ENCODE results near the gene ALG1. TPM values are rescaled to one million over a fixed set of nuclear protein-coding genes. Genes with fewer than 3 reads are reported as not detected.

The ALG1 gene
- total and polyA plus RNA-seq, 2 of the 13 experiments (the other 11 are each of a cell fraction or from before 2014, with no cell fraction given) = 43.3 to 75.6 TPM

DNA sequence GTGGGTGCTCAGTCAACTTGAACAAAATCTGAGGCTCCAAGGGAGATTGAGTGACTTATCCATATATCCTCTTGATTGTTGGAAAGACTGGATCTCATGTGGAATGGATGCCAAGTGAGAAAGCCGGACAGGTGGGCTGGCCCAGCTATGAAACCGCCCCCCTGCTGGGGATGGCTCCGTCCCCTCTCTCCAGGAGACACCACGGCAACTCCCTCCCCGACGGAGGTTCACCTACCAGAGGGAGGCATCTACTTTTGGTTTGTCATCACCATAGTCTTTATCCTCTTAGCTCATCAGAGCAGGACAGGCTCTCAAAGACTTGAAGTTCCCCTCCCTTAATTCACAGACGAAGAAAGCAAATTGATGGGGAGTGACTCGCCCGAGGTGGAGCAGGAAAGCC lies 1.8 kb upstream of the ALG1 start:
- no peak for FAIRE-seq
- TF ChIP-seq ZNF160 (CRISPR knock-in tag; IDR thresholded peaks at IDR 0.05) = no peak
- TF ChIP-seq KDM4B (CRISPR knock-in tag; IDR thresholded peaks at IDR 0.05) = no peak
- TF ChIP-seq, protein P1, sequence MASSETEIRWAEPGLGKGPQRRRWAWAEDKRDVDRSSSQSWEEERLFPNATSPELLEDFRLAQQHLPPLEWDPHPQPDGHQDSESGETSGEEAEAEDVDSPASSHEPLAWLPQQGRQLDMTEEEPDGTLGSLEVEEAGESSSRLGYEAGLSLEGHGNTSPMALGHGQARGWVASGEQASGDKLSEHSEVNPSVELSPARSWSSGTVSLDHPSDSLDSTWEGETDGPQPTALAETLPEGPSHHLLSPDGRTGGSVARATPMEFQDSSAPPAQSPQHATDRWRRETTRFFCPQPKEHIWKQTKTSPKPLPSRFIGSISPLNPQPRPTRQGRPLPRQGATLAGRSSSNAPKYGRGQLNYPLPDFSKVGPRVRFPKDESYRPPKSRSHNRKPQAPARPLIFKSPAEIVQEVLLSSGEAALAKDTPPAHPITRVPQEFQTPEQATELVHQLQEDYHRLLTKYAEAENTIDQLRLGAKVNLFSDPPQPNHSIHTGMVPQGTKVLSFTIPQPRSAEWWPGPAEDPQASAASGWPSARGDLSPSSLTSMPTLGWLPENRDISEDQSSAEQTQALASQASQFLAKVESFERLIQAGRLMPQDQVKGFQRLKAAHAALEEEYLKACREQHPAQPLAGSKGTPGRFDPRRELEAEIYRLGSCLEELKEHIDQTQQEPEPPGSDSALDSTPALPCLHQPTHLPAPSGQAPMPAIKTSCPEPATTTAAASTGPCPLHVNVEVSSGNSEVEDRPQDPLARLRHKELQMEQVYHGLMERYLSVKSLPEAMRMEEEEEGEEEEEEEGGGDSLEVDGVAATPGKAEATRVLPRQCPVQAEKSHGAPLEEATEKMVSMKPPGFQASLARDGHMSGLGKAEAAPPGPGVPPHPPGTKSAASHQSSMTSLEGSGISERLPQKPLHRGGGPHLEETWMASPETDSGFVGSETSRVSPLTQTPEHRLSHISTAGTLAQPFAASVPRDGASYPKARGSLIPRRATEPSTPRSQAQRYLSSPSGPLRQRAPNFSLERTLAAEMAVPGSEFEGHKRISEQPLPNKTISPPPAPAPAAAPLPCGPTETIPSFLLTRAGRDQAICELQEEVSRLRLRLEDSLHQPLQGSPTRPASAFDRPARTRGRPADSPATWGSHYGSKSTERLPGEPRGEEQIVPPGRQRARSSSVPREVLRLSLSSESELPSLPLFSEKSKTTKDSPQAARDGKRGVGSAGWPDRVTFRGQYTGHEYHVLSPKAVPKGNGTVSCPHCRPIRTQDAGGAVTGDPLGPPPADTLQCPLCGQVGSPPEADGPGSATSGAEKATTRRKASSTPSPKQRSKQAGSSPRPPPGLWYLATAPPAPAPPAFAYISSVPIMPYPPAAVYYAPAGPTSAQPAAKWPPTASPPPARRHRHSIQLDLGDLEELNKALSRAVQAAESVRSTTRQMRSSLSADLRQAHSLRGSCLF (CRISPR knock-in tag; IDR thresholded peaks at IDR 0.05; ENCODE audit: borderline replicate concordance) = no peak
- TF ChIP-seq TCF7 (IDR thresholded peaks at IDR 0.05; ENCODE audit: low read depth) = no peak
- TF ChIP-seq, protein P2, sequence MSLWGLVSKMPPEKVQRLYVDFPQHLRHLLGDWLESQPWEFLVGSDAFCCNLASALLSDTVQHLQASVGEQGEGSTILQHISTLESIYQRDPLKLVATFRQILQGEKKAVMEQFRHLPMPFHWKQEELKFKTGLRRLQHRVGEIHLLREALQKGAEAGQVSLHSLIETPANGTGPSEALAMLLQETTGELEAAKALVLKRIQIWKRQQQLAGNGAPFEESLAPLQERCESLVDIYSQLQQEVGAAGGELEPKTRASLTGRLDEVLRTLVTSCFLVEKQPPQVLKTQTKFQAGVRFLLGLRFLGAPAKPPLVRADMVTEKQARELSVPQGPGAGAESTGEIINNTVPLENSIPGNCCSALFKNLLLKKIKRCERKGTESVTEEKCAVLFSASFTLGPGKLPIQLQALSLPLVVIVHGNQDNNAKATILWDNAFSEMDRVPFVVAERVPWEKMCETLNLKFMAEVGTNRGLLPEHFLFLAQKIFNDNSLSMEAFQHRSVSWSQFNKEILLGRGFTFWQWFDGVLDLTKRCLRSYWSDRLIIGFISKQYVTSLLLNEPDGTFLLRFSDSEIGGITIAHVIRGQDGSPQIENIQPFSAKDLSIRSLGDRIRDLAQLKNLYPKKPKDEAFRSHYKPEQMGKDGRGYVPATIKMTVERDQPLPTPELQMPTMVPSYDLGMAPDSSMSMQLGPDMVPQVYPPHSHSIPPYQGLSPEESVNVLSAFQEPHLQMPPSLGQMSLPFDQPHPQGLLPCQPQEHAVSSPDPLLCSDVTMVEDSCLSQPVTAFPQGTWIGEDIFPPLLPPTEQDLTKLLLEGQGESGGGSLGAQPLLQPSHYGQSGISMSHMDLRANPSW (CRISPR knock-in tag; IDR thresholded peaks at IDR 0.05; ENCODE audit: borderline replicate concordance) = no peak
- no peak for TF ChIP-seq ZNF768 (CRISPR knock-in tag; IDR thresholded peaks at IDR 0.05)
- no peak for TF ChIP-seq PLRG1 (conservative IDR thresholded peaks at IDR 0.05)
- TF ChIP-seq ZNF550 (CRISPR knock-in tag; IDR thresholded peaks at IDR 0.05; ENCODE audit: borderline replicate concordance) = no peak
- TF ChIP-seq KAT8 (CRISPR knock-in tag; IDR thresholded peaks at IDR 0.05) = no peak
- TF ChIP-seq ZKSCAN5 (CRISPR knock-in tag; IDR thresholded peaks at IDR 0.05) = no peak
- TF ChIP-seq MTF2 (CRISPR knock-in tag; IDR thresholded peaks at IDR 0.05; ENCODE audit: borderline replicate concordance) = no peak
- TF ChIP-seq SIX1 (CRISPR knock-in tag; IDR thresholded peaks at IDR 0.05; ENCODE audit: borderline replicate concordance) = no peak
- TF ChIP-seq, protein P3, sequence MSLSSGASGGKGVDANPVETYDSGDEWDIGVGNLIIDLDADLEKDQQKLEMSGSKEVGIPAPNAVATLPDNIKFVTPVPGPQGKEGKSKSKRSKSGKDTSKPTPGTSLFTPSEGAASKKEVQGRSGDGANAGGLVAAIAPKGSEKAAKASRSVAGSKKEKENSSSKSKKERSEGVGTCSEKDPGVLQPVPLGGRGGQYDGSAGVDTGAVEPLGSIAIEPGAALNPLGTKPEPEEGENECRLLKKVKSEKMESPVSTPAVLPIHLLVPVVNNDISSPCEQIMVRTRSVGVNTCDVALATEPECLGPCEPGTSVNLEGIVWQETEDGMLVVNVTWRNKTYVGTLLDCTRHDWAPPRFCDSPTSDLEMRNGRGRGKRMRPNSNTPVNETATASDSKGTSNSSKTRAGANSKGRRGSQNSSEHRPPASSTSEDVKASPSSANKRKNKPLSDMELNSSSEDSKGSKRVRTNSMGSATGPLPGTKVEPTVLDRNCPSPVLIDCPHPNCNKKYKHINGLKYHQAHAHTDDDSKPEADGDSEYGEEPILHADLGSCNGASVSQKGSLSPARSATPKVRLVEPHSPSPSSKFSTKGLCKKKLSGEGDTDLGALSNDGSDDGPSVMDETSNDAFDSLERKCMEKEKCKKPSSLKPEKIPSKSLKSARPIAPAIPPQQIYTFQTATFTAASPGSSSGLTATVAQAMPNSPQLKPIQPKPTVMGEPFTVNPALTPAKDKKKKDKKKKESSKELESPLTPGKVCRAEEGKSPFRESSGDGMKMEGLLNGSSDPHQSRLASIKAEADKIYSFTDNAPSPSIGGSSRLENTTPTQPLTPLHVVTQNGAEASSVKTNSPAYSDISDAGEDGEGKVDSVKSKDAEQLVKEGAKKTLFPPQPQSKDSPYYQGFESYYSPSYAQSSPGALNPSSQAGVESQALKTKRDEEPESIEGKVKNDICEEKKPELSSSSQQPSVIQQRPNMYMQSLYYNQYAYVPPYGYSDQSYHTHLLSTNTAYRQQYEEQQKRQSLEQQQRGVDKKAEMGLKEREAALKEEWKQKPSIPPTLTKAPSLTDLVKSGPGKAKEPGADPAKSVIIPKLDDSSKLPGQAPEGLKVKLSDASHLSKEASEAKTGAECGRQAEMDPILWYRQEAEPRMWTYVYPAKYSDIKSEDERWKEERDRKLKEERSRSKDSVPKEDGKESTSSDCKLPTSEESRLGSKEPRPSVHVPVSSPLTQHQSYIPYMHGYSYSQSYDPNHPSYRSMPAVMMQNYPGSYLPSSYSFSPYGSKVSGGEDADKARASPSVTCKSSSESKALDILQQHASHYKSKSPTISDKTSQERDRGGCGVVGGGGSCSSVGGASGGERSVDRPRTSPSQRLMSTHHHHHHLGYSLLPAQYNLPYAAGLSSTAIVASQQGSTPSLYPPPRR (CRISPR knock-in tag; IDR thresholded peaks at IDR 0.05; ENCODE audit: borderline replicate concordance) = no peak

More for the DNA sequence above, 1.8 kb upstream of the ALG1 start:
- Histone ChIP-seq H3K4me3 (replicated peaks in 1 of 3; ENCODE audit: insufficient read depth in 1 of 3, low read depth in 2 of 3, low read length in 3 of 3) (no peak overlapping the region), H3K36me3 (replicated peaks in 1 of 2; ENCODE audit: control insufficient read depth in 1 of 2, insufficient read depth in 2 of 2, low read length in 2 of 2) (peaks cover 3 to 13% of the 10 kb centered on the region in 2 experiments; a peak in 4 of 5 replicates), H3K4me2 (ENCODE audit: low read depth, low read length) (no peak overlapping the region), H2AFZ (ENCODE audit: low read length) (no peak overlapping the region), H3K9me3 (ENCODE audit: low read length) (no peaks in the 10 kb centered on the region), H3K9ac (ENCODE audit: insufficient read depth, low read depth, low read length) (no peak overlapping the region), H4K20me1 (ENCODE audit: insufficient read depth, low read length) (no peaks in the 10 kb centered on the region), H3K27me3 (ENCODE audit: control insufficient read depth in 1 of 2, insufficient read depth in 2 of 2, low read length in 2 of 2) (peaks cover 0 to 8% of the 10 kb centered on the region in 2 experiments; a peak in 1 of 5 replicates), H3K27ac (ENCODE audit: extremely low read length, insufficient read depth, low read length) (no peak overlapping the region), H3K4me1 (ENCODE audit: insufficient read depth, low read length) (peaks cover 40% of the 10 kb centered on the region), H3K79me2 (ENCODE audit: insufficient read depth, low read length) (peaks cover 22% of the 10 kb centered on the region)
- no peak for ATAC-seq
- BruUV-seq (replicated peaks) = no TSS peak
- intact Hi-C loops (cut with micrococcal nuclease; ENCODE audit: unreplicated experiment) (loop anchor here (5.0 kb wide), 2 partner anchors 33 to 113 kb away; partner anchors contain the start of gene SEC14L5), in situ Hi-C loops (cut with HindIII; ENCODE audit: extremely low pct_ligation_motif_present, low pct_unique_long_range_greater_than_20kb) (no loop called here)
- DNase-seq (ENCODE audit: low spot score) = no peak
- POLR2A ChIA-PET = interaction anchor here (0.9 kb wide), 1 partner anchor 35 kb away, joined by 4 read pairs; no protein-coding TSS in a partner anchor
- CTCF ChIA-PET (ENCODE audit: low intra/inter-chr PET ratio, low total read pairs) = no interaction called here
- WGBS (ENCODE audit: low lambda C conversion rate) = 79% methylated on average over 9 of the region's 9 CpGs
